Keratinocyte (primary cell): Measurements from ENCODE around the gene ADAM12.

ENCODE experiments used
- EZH2 ChIP-seq: IDR thresholded peaks from one replicate; pipeline ENCODE4 v1.6.1; 2012; ENCODE audit warnings: inconsistent platforms, mild to moderate bottlenecking, low read length, moderate library complexity
- TF ChIP-seq, protein P1 (sequence below), 3 experiments: IDR thresholded peaks in 1 of 3; conservative IDR thresholded peaks in 1 of 3; optimal IDR thresholded peaks in 1 of 3; 2 replicates in 2 of 3; 3 replicates in 1 of 3; pipeline versions ENCODE3 to v1.5.1; 2011; ENCODE audit warnings: low read length in 3 of 3, mild to moderate bottlenecking in 3 of 3, moderate library complexity in 2 of 3, control low read depth in 1 of 3, inconsistent platforms in 1 of 3; ENCODE audit not compliant: insufficient read depth in 2 of 3; ENCODE audit errors: extremely low read depth in 1 of 3

DNA sequence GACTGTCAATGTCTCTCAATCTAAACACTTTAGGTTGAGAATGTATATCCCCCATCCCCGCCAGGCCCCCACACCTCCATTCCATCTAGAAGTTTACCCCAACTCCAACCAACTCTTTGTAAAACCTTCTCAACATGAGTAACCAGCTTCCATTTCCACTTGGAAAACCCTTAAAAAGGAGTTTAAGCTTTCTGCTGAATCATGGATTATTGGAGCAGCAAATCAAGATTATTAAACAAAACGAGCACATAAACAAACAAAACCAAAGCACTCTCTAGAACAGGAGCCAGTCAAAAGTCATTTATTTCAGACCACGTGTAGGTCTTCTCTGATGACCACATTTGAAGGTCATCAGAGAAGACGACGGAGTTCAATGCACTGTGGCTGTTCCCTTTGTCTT lies 278.4 kb downstream of the ADAM12 start:
- no peak for TF ChIP-seq EZH2
- TF ChIP-seq, protein P1, sequence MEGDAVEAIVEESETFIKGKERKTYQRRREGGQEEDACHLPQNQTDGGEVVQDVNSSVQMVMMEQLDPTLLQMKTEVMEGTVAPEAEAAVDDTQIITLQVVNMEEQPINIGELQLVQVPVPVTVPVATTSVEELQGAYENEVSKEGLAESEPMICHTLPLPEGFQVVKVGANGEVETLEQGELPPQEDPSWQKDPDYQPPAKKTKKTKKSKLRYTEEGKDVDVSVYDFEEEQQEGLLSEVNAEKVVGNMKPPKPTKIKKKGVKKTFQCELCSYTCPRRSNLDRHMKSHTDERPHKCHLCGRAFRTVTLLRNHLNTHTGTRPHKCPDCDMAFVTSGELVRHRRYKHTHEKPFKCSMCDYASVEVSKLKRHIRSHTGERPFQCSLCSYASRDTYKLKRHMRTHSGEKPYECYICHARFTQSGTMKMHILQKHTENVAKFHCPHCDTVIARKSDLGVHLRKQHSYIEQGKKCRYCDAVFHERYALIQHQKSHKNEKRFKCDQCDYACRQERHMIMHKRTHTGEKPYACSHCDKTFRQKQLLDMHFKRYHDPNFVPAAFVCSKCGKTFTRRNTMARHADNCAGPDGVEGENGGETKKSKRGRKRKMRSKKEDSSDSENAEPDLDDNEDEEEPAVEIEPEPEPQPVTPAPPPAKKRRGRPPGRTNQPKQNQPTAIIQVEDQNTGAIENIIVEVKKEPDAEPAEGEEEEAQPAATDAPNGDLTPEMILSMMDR (optimal IDR thresholded peaks at IDR 0.05 in 1 of 3, IDR thresholded peaks at IDR 0.05 in 1 of 3, conservative IDR thresholded peaks at IDR 0.05 in 1 of 3; ENCODE audit: extremely low read depth in 1 of 3, insufficient read depth in 2 of 3, low read length in 3 of 3), result no peak
